GM18511 (cell line): ENCODE results near the gene ZAP70.

Experiments
- ATAC-seq: cut with Tn5 transposase; IDR thresholded peaks from one replicate; pipeline ENCODE4 v1.9.1; 2021; ENCODE audit warnings: mild to moderate bottlenecking, moderate library complexity; ENCODE audit not compliant: unreplicated experiment

ZAP70 gene

GRCh38 chr2:97747716-97748115, 34.3 kb downstream of the ZAP70 start:
- no peak for ATAC-seq

GRCh38 chr2:97749581-97749980, 36.2 kb downstream of the ZAP70 start:
- ATAC-seq: no peak

- no peak for ATAC-seq
Observed at GRCh38 chr2:97750017-97750416, 36.6 kb downstream of the ZAP70 start.

GRCh38 chr2:97751752-97752151, 38.4 kb downstream of the ZAP70 start:
- ATAC-seq: no peak

GRCh38 chr2:97752342-97753334, 39.3 kb downstream of the ZAP70 start:
- ATAC-seq: no peak

- no peak for ATAC-seq
Observed at GRCh38 chr2:97754690-97755346, 41.4 kb downstream of the ZAP70 start.

GRCh38 chr2:97755491-97755890, 42.1 kb downstream of the ZAP70 start:
- ATAC-seq: no peak

- no peak for ATAC-seq
Observed at GRCh38 chr2:97757062-97757461, 43.7 kb downstream of the ZAP70 start.

- no peak for ATAC-seq
Observed at GRCh38 chr2:97758131-97758705, 44.8 kb downstream of the ZAP70 start.

GRCh38 chr2:97759727-97760407, 46.5 kb downstream of the ZAP70 start:
- ATAC-seq: no peak

- no peak for ATAC-seq
Observed at GRCh38 chr2:97760480-97761049, 47.2 kb downstream of the ZAP70 start.

- no peak for ATAC-seq
Observed at GRCh38 chr2:97761192-97761591, 47.8 kb downstream of the ZAP70 start.

- no peak for ATAC-seq
Observed at GRCh38 chr2:97763176-97763845, 49.9 kb downstream of the ZAP70 start.

GRCh38 chr2:97764559-97765263, 51.3 kb downstream of the ZAP70 start:
- no peak for ATAC-seq

- no peak for ATAC-seq
Observed at GRCh38 chr2:97765933-97766332, 52.6 kb downstream of the ZAP70 start.

- ATAC-seq: no peak
Observed at GRCh38 chr2:97766567-97766966, 53.2 kb downstream of the ZAP70 start.

GRCh38 chr2:97769308-97769707, 55.9 kb downstream of the ZAP70 start:
- ATAC-seq: no peak

- no peak for ATAC-seq
Observed at GRCh38 chr2:97769711-97770110, 56.3 kb downstream of the ZAP70 start.

- no peak for ATAC-seq
Observed at GRCh38 chr2:97770445-97770844, 57.1 kb downstream of the ZAP70 start.

GRCh38 chr2:97774425-97774824, 61.0 kb downstream of the ZAP70 start:
- no peak for ATAC-seq
